Measurements from ENCODE around the gene RNF152. TPM values are rescaled to one million over a fixed set of nuclear protein-coding genes. Genes with fewer than 3 reads are reported as not detected.

The RNF152 gene
- total and polyA plus RNA-seq, 4 donors, result 21.2 to 58.2 (median 31.3) TPM

DNA sequence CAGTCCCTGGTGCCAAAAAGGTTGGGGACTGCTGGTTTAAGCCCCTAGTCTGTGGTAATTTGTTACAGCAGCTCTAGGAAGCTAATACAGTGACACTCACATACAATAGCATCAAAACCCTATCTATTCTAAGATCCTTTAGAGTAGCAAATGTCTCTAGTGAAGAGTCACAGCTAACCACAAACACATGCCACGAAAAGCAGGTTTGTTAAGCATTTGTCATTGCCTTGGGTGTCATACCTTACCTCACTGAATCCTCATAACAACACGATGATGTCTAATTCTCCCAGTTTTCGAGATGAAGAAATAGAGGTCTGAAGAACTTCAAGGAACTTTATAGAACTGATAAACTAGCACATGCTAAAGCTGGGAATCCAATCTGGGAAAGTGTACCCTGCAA lies 29.6 kb upstream of the RNF152 start:
- Histone ChIP-seq H3K27me3 (ENCODE audit: control insufficient read depth, insufficient read depth, low read length) (no peaks in the 10 kb centered on the region), H3K4me3 (ENCODE audit: low read depth, low read length) (no peak overlapping the region), H3K4me1 (ENCODE audit: control insufficient read depth, insufficient read depth, low read length) (no peaks in the 10 kb centered on the region), H3K27ac (ENCODE audit: low read depth, low read length) (no peak overlapping the region), H3K36me3 (ENCODE audit: control insufficient read depth, insufficient read depth, low read length) (no peaks in the 10 kb centered on the region), H3K9me3 (ENCODE audit: control insufficient read depth, insufficient read depth, low read length) (no peaks in the 10 kb centered on the region)
- WGBS (ENCODE audit: insufficient coverage), result 86% methylated on average over 1 of the region's 3 CpGs
- DNase-seq (ENCODE audit: low read depth in 4 of 6, low spot score in 6 of 6), result no peak

GRCh38 chr18:61921621-61922235 lies 28.9 kb upstream of the RNF152 start:
- H3K36me3 ChIP-seq (ENCODE audit: control insufficient read depth, insufficient read depth, low read length), result no peaks in the 10 kb centered on the region
- H3K27ac ChIP-seq (ENCODE audit: low read depth, low read length), result no peak overlapping the region
- H3K9me3 ChIP-seq (ENCODE audit: control insufficient read depth, insufficient read depth, low read length), result no peaks in the 10 kb centered on the region
- no peak overlapping the region for H3K4me3 ChIP-seq (ENCODE audit: low read depth, low read length)
- H3K27me3 ChIP-seq (ENCODE audit: control insufficient read depth, insufficient read depth, low read length), result no peaks in the 10 kb centered on the region
- DNase-seq (ENCODE audit: low read depth in 4 of 6, low spot score in 6 of 6), result no peak
- WGBS (ENCODE audit: insufficient coverage), result 86% methylated on average over 11 of the region's 17 CpGs
- H3K4me1 ChIP-seq (ENCODE audit: control insufficient read depth, insufficient read depth, low read length), result no peaks in the 10 kb centered on the region

- Histone ChIP-seq H3K9me3 (ENCODE audit: control insufficient read depth, insufficient read depth, low read length) (no peaks in the 10 kb centered on the region), H3K4me1 (ENCODE audit: control insufficient read depth, insufficient read depth, low read length) (no peaks in the 10 kb centered on the region), H3K4me3 (ENCODE audit: low read depth, low read length) (no peak overlapping the region), H3K36me3 (ENCODE audit: control insufficient read depth, insufficient read depth, low read length) (no peaks in the 10 kb centered on the region), H3K27me3 (ENCODE audit: control insufficient read depth, insufficient read depth, low read length) (no peaks in the 10 kb centered on the region), H3K27ac (ENCODE audit: low read depth, low read length) (no peak overlapping the region)
- no CpG with 5 or more reads among the region's 2 CpGs for WGBS (ENCODE audit: insufficient coverage)
- DNase-seq (ENCODE audit: low read depth in 4 of 6, low spot score in 6 of 6), result peak in 1 of 6 donors; percentile 62
Observed at GRCh38 chr18:61917818-61918217, 25.0 kb upstream of the RNF152 start.

DNA sequence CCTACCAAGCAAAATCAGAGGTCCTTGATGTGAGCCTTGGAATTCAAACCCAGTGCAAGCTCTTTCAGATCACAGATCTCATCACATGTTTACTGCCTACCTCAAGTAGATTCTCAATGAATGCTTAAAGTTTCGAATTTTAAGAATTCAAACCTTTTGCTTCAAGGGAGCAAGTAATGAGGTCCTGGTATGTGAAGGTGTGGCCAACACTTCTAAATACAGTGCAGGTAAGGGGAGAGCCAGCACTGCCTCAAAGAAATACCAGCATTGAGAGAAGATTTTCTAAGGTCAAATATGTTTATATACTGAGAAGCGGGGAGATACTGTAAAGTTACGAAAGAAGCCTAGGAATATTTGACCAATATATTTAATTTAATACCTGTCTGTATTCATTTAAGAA lies 19.7 kb upstream of the RNF152 start:
- Histone ChIP-seq H3K4me3 (ENCODE audit: low read depth, low read length) (no peak overlapping the region), H3K9me3 (ENCODE audit: control insufficient read depth, insufficient read depth, low read length) (no peaks in the 10 kb centered on the region), H3K36me3 (ENCODE audit: control insufficient read depth, insufficient read depth, low read length) (no peaks in the 10 kb centered on the region), H3K27ac (ENCODE audit: low read depth, low read length) (no peak overlapping the region), H3K4me1 (ENCODE audit: control insufficient read depth, insufficient read depth, low read length) (no peaks in the 10 kb centered on the region), H3K27me3 (ENCODE audit: control insufficient read depth, insufficient read depth, low read length) (no peaks in the 10 kb centered on the region)
- WGBS (ENCODE audit: insufficient coverage), result 86% methylated on average over 1 of the region's 3 CpGs
- DNase-seq (ENCODE audit: low read depth in 4 of 6, low spot score in 6 of 6), result no peak

DNA sequence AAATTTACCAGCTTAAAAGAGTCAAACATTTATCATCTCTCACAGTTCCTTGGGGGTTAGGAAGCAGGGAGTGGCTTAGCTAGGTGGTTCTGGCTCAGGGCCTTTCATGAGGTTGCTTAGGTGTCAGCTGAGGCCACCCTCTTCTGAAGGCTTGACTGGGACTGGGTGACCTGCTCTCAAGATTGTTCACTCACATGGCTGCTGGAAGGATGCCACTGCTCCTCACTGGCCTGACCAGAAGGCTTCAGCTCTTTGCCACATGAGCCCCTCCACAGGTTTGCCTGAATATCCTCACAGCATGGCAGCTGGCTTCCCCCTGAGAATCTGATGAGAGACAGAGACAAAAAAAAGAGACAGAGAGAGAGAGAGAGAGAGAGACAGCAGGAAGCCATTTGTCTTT lies 17.3 kb upstream of the RNF152 start:
- H3K27ac ChIP-seq (ENCODE audit: low read depth, low read length), result no peak overlapping the region
- H3K36me3 ChIP-seq (ENCODE audit: control insufficient read depth, insufficient read depth, low read length), result no peaks in the 10 kb centered on the region
- no peaks in the 10 kb centered on the region for H3K4me1 ChIP-seq (ENCODE audit: control insufficient read depth, insufficient read depth, low read length)
- no peak overlapping the region for H3K4me3 ChIP-seq (ENCODE audit: low read depth, low read length)
- DNase-seq (ENCODE audit: low read depth in 4 of 6, low spot score in 6 of 6), result no peak
- H3K9me3 ChIP-seq (ENCODE audit: control insufficient read depth, insufficient read depth, low read length), result no peaks in the 10 kb centered on the region
- H3K27me3 ChIP-seq (ENCODE audit: control insufficient read depth, insufficient read depth, low read length), result no peaks in the 10 kb centered on the region

DNA sequence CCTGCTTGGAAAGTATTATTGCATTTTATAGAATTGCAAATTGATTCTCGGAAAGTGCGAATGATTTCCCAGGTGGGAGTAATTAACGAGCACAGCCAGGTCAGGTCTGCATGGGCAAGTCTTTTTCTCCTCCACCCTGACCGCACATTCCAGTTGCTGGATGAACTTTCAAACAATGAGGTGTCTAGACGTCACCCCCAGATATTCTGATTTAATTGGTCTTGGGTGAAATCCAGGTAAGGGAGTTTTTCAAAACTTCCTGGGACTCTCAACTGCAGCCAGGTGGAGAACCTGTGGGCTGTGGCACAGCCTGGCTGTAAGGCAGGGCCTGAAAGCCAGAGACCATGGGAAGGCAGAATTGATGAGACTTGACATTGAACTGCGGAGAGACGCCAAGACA lies 15.9 kb upstream of the RNF152 start:
- no peak overlapping the region for H3K4me3 ChIP-seq (ENCODE audit: low read depth, low read length)

DNA sequence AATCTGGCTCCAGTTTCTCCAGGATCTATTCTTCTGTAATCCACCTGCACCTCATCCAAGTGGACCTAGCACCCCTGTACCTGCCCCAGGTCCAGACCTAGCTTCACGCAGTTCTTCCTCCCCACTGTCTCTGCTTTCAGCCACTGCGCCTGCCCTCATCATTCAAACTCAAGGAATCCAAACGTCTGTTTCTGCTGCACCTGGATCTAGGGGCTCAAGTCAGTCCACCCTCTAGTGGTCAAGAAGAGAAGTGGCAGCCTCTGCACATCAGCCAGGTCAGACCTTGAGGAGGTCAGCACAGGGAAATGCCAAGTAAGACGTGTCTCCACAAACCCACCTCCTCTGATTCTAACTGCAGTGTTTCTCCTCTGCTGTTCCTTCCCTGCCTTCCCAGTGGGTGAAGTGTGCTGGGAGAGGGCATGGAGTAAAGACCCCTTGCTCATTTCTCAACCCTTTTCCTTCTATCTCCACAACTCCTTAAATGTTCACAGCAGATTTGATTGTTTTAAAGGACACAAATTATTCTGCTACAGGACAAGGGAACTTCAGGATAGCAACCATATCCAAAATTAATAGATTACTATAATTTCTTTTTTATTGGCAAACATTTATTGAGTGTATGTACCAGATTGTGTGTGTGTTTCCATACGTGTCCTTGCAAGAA lies 8.6 kb upstream of the RNF152 start:
- Histone ChIP-seq H3K36me3 (ENCODE audit: control insufficient read depth, insufficient read depth, low read length) (no peaks in the 10 kb centered on the region), H3K27ac (ENCODE audit: low read depth, low read length) (no peak overlapping the region), H3K4me1 (ENCODE audit: control insufficient read depth, insufficient read depth, low read length) (no peaks in the 10 kb centered on the region), H3K9me3 (ENCODE audit: control insufficient read depth, insufficient read depth, low read length) (no peaks in the 10 kb centered on the region), H3K27me3 (ENCODE audit: control insufficient read depth, insufficient read depth, low read length) (no peaks in the 10 kb centered on the region), H3K4me3 (ENCODE audit: low read depth, low read length) (no peak overlapping the region)
- DNase-seq (ENCODE audit: low read depth in 4 of 6, low spot score in 6 of 6), result peak in 2 of 6 donors; percentile 50 to 51
- WGBS (ENCODE audit: insufficient coverage), result 47% methylated on average over 3 of the region's 5 CpGs

More for the DNA sequence above, 15.9 kb upstream of the RNF152 start:
- no peaks in the 10 kb centered on the region for H3K27me3 ChIP-seq (ENCODE audit: control insufficient read depth, insufficient read depth, low read length)
- no peaks in the 10 kb centered on the region for H3K36me3 ChIP-seq (ENCODE audit: control insufficient read depth, insufficient read depth, low read length)
- WGBS (ENCODE audit: insufficient coverage), result 100% methylated on average over 2 of the region's 7 CpGs
- H3K9me3 ChIP-seq (ENCODE audit: control insufficient read depth, insufficient read depth, low read length), result no peaks in the 10 kb centered on the region
- DNase-seq (ENCODE audit: low read depth in 4 of 6, low spot score in 6 of 6), result no peak
- H3K4me1 ChIP-seq (ENCODE audit: control insufficient read depth, insufficient read depth, low read length), result no peaks in the 10 kb centered on the region
- no peak overlapping the region for H3K27ac ChIP-seq (ENCODE audit: low read depth, low read length)

DNA sequence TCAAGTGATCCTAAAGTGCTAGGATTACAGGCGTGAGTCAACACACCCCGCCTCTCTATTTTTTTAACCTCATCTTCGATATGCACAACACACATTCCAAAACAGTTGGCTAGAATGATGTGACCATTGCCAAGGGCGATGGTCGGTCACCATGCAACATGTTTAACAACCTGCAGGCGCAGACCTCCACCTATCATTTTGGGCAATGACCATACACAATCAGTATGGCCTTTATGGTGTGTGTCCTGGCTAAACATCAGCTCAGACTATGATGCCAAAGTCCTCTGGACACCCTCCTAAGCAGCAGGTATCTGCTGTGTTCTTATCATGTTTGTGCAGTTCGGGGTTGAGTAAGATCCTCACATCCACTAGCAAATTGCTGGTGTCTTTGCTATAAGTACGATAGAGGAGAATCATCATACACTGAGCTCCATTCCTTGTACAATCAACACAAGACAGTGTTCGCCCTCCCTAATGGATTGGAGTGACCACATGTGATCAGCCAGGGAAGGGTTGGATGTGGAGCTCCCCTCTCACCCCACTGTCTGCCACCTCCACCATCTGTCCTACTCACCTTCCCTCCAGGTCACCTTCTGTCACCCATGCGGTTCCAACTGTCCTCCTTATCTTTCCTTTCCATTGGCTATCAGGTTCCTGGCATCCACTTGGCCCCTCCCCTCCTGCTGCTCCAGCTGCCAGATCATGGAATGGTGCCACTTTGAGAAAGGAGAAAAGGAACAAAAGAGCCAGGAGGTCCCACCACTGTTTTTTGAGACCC lies 7.9 kb upstream of the RNF152 start:
- H3K36me3 ChIP-seq (ENCODE audit: control insufficient read depth, insufficient read depth, low read length), result no peaks in the 10 kb centered on the region
- H3K4me1 ChIP-seq (ENCODE audit: control insufficient read depth, insufficient read depth, low read length), result no peaks in the 10 kb centered on the region
- no peak overlapping the region for H3K4me3 ChIP-seq (ENCODE audit: low read depth, low read length)
- no peak for DNase-seq (ENCODE audit: low read depth in 4 of 6, low spot score in 6 of 6)
- H3K9me3 ChIP-seq (ENCODE audit: control insufficient read depth, insufficient read depth, low read length), result no peaks in the 10 kb centered on the region
- no peaks in the 10 kb centered on the region for H3K27me3 ChIP-seq (ENCODE audit: control insufficient read depth, insufficient read depth, low read length)
- no peak overlapping the region for H3K27ac ChIP-seq (ENCODE audit: low read depth, low read length)
- over 99% methylated on average over 7 of the region's 10 CpGs for WGBS (ENCODE audit: insufficient coverage)

DNA sequence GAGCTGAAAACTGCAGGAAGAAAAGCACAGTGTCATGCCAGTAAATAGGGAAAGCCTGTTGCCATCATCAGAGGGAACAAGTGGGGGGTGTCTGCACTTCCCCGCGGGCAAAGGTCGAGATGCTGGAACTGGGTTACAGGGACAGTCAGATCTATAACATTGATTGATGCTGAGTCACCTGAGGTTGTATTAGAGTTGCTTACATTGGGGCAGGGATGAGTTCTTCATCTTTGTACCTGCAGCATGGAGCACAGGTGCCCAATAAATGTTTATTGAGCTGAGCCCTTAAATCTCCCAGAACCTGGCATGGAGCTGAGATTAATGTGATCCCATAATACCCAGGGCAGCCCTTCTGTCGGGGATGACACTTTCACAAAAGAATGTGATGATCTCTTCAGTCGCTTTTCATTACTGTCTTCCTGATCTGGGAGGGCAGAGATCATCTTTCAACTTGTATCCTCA lies 5.9 kb upstream of the RNF152 start:
- WGBS (ENCODE audit: insufficient coverage), result 88% methylated on average over 4 of the region's 5 CpGs
- Histone ChIP-seq H3K27ac (ENCODE audit: low read depth, low read length) (no peak overlapping the region), H3K4me1 (ENCODE audit: control insufficient read depth, insufficient read depth, low read length) (peaks cover 10% of the 10 kb centered on the region), H3K36me3 (ENCODE audit: control insufficient read depth, insufficient read depth, low read length) (no peaks in the 10 kb centered on the region), H3K27me3 (ENCODE audit: control insufficient read depth, insufficient read depth, low read length) (peaks cover 7% of the 10 kb centered on the region), H3K9me3 (ENCODE audit: control insufficient read depth, insufficient read depth, low read length) (no peaks in the 10 kb centered on the region), H3K4me3 (ENCODE audit: low read depth, low read length) (no peak overlapping the region)
- DNase-seq (ENCODE audit: low read depth in 4 of 6, low spot score in 6 of 6), result no peak

Data from spinal cord (tissue), 10 donors.